Tibial artery (tissue), 4 donors: ENCODE data around the gene RASAL3.
A peak's percentile ranks its signal among the peaks of the same experiment; 100 is the strongest.

ENCODE experiments used
- DNase-seq, 2 donors: peaks; one replicate each; pipeline ENCODE4 v3.0.0-alpha.2; 2019
- H3K27ac ChIP-seq, 2 donors: fragments of 200-600 bp; sonication (generic) in 1 of 2; 1 replicate in 1 of 2; 2 replicates in 1 of 2; pipeline ENCODE4 v1.5.1; 2018 to 2019; ENCODE audit warnings: mild to moderate bottlenecking in 1 of 2
- H3K27me3 ChIP-seq, 2 donors: fragments of 200-600 bp; sonication (generic) in 1 of 2; one replicate each; pipeline versions ENCODE4 v1.5.1 to v1.6.0; 2016 to 2019
- H3K36me3 ChIP-seq, 3 donors: fragments of 200-600 bp; sonication (generic) in 2 of 3; one replicate each; pipeline ENCODE4 v1.5.1; 2016 to 2019; ENCODE audit warnings: mild to moderate bottlenecking in 2 of 3
- H3K4me1 ChIP-seq, 4 donors: fragments of 200-600 bp; sonication (generic) in 2 of 4; 1 replicate in 3 of 4; 2 replicates in 1 of 4; pipeline ENCODE4 v1.5.1; 2016 to 2019
- H3K4me3 ChIP-seq, 2 donors: fragments of 200-600 bp; sonication (generic) in 1 of 2; 1 replicate in 1 of 2; 2 replicates in 1 of 2; pipeline ENCODE4 v1.5.1; 2018 to 2019; ENCODE audit warnings: mild to moderate bottlenecking in 2 of 2
- H3K9me3 ChIP-seq, 3 donors: fragments of 200-600 bp; sonication (generic) in 1 of 3; one replicate each; pipeline ENCODE4 v1.5.1; 2016 to 2019
- CTCF ChIP-seq, 2 experiments: fragments of 200-600 bp in 1 of 2; fragments of 450-650 bp in 1 of 2; IDR thresholded peaks; one replicate each; pipeline ENCODE4 v1.5.1; 2017 to 2019; ENCODE audit warnings: antibody characterized with exemption in 2 of 2, mild to moderate bottlenecking in 1 of 2, moderate library complexity in 1 of 2
- intact Hi-C: fragments of 100-400 bp; cut with DNase I; formaldehyde crosslinking; loops from one replicate; pipeline ENCODE4 v1.15.0; 2023; ENCODE audit warnings: low total_unique reads

Gene RASAL3

DNA sequence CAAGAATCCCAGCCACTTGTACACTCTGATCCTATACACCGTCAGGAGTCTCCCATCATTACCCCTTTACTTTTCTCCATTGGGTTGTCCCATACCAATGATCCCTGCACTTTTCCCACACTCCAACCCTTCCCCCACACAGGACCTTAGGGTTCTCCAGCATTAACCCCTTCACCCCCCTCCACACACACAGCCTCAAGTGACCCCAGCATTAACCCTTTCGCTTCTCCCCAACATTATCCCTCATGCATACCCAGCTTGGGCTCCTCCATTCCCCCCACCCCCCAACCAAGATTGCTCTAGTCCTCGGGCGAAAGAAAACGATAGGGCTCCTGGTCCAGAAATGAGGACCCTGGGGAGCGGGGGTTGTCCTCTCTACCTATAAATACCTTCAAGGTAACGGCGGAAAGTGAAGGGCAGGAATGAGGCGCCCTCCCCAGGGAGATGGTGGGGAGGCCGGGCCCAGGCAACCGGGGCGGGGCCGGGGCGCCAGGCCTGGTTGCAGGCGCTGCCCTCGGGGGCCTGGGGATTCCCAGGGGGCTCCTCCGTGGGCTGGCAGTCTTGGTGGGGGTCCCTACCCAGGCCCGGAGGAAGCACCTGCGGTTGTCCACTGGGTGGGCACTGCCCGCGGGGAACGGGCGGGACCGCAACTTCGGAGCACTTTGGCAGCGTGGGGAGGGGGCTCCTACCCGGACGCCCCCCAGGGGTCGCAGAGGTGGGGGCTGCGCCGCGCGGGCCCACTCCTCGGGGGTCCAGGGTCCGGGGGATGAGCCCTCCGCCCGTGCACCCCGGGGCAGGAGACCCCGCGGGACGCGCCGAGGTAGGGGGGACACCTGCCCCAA, 15.3 kb downstream of the RASAL3 start:
- Histone ChIP-seq H3K36me3 (peaks cover 0 to 12% (median 0%) of the 10 kb centered on the region in 3 donors), H3K4me1 (peaks cover 0 to 62% (median 52%) of the 10 kb centered on the region in 4 donors), H3K27me3 (peaks cover 0 to 3% of the 10 kb centered on the region in 2 donors), H3K27ac (peak overlapping the region; percentile 75 to 82), H3K9me3 (no peaks in the 10 kb centered on the region), H3K4me3 (peak overlapping the region; percentile 66 to 87)
- no peak for TF ChIP-seq CTCF (IDR thresholded peaks at IDR 0.05)
- peak in 1 of 2 donors; percentile 70 for DNase-seq
- intact Hi-C loops: no loop called here

DNA sequence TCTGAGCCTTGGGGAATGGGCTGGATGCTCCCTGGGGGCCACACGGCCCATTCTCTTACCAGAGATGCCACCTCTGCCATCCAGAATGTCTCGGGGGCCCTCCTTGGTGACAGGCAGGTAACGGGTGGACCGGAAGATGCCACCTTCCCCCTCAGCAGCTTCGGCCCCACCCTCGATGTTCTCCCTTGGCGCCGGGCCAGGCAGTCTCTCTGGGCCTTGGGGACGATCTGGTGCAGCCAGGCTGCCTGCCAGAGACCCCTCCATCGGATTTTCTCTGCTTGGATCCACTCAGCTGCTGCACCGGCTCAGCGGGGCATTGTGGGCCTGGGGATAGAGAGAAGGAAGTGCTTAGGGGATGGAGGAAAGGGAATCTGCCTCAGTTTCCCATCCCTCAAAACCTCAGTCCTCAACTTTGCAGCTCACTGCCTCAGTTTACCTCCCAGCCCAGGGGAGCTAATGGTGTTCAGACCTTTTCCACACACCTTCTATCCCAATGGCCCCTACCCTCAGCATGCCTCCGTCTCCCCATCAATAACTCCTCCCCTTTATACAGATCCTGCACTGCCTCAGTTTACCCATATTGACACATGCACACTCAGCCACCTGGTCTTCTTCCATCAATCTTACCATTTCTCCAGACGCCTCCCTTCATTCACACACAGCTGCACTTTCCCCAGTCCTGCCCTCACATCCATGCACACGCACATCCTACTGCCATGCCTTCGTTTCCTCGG, 16.1 kb downstream of the RASAL3 start:
- Histone ChIP-seq H3K9me3 (no peaks in the 10 kb centered on the region), H3K27ac (peak overlapping the region; percentile 75 to 82), H3K4me1 (peaks cover 0 to 63% (median 54%) of the 10 kb centered on the region in 4 donors), H3K36me3 (peaks cover 0 to 12% (median 0%) of the 10 kb centered on the region in 3 donors), H3K4me3 (no peak overlapping the region), H3K27me3 (no peaks in the 10 kb centered on the region)
- peak in 1 of 2 donors; percentile 67 for DNase-seq
- no peak for TF ChIP-seq CTCF (IDR thresholded peaks at IDR 0.05)
- intact Hi-C loops: no loop called here

DNA sequence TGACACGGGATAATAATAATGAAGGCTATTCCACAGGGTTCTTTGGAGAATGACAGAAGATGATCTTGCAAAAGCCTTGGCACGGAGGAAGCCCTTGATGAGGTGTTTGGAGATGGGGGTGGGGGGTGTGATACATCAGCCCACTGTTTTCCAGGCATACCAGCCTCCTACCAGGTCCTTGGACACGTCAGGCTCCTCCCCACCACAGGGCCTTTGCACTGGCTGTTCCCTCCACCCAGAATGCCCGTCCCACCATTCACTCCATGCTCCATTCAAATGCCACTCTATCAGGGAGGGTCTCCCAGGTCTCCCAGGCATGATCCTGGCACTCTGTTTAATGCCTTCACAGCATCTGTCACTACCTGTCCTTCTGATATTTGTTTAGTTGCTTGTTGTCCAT, 17.3 kb downstream of the RASAL3 start:
- intact Hi-C loops: no loop called here
- Histone ChIP-seq H3K9me3 (no peaks in the 10 kb centered on the region), H3K4me3 (no peak overlapping the region), H3K4me1 (peaks cover 0 to 59% (median 50%) of the 10 kb centered on the region in 4 donors), H3K36me3 (peaks cover 0 to 12% (median 0%) of the 10 kb centered on the region in 3 donors), H3K27me3 (no peaks in the 10 kb centered on the region), H3K27ac (peak overlapping the region; percentile 75 to 79)
- no peak for TF ChIP-seq CTCF (IDR thresholded peaks at IDR 0.05)
- DNase-seq: no peak

- Histone ChIP-seq H3K9me3 (no peaks in the 10 kb centered on the region), H3K36me3 (peaks cover 0 to 12% (median 0%) of the 10 kb centered on the region in 3 donors), H3K27me3 (no peaks in the 10 kb centered on the region), H3K27ac (peak overlapping the region; percentile 75 to 79), H3K4me3 (no peak overlapping the region), H3K4me1 (peaks cover 0 to 56% (median 48%) of the 10 kb centered on the region in 4 donors)
- DNase-seq: peak in 1 of 2 donors; percentile 88
- no peak for TF ChIP-seq CTCF (IDR thresholded peaks at IDR 0.05)
- intact Hi-C loops: no loop called here
Measured at GRCh38 chr19:15445807-15446376, 18.5 kb downstream of the RASAL3 start.

DNA sequence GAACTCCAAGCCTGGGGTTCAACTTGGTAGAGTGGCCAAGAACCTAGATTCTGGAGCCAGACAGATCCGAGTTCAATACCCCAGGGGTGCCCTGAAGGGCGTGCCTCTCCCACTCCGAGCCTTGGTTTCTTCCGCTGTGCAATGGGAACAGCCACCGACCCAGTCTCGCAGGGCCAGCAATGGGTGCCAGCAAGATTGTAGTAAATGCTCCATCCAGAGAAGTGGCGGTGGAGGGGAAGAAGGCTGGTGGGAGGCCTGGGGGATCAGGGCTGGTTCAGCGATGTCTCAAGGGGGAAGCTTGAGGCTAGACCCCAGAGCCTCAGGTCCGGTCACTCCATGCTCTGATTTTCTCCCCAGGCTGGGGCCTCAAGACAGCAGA, 19.1 kb downstream of the RASAL3 start:
- no peak for DNase-seq
- Histone ChIP-seq H3K36me3 (peaks cover 0 to 12% (median 0%) of the 10 kb centered on the region in 3 donors), H3K27ac (peak overlapping the region; percentile 75 to 79), H3K27me3 (no peaks in the 10 kb centered on the region), H3K9me3 (no peaks in the 10 kb centered on the region), H3K4me3 (no peak overlapping the region), H3K4me1 (peaks cover 0 to 56% (median 48%) of the 10 kb centered on the region in 4 donors)
- intact Hi-C loops: no loop called here
- no peak for TF ChIP-seq CTCF (IDR thresholded peaks at IDR 0.05)
